ENCODE results near the gene DLX1. TPM values are rescaled to one million over a fixed set of nuclear protein-coding genes. Genes with fewer than 3 reads are reported as not detected.

Gene DLX1
- total RNA-seq, 6 donors from 2014 or later = not detected

DNA sequence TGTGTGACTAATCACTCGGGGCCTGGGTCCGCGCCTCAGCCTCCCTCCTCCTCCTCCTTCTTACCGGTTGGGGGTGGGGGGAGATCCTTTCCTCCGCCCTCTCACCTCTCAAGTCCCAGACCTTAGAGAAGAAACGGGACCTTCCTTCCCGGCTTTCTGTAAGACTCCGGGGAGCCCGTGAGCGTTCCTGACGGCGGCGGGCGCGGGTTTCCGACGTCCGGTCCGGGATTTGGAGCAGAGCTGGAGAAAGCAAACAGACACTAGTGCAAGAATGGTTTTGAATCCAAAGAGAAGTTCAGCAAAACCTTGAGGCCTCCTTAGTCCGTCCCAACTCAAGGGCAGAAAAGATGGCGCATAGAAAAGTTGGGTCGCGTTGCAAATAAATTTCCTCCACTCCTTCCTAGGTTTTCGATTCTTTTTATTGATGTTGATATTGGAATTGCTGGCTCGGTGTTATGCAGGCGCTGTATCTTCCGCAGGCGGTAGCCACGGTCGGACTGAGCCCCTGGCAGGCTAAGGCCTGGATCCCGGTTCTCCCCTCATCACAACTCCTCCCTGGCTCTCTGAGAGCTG is 2.0 kb downstream of the DLX1 start:
- Histone ChIP-seq H3K4me1 (peaks cover 33 to 68% (median 42%) of the 10 kb centered on the region in 4 donors), H3K27me3 (peaks cover 5 to 100% (median 78%) of the 10 kb centered on the region in 4 donors), H3K36me3 (no peaks in the 10 kb centered on the region), H3K9me3 (no peaks in the 10 kb centered on the region), H3K4me3 (no peak overlapping the region), H3K27ac (no peak overlapping the region)
- WGBS, 2 donors = 13 to 14% methylated on average over 31 of the region's 31 CpGs
- TF ChIP-seq POLR2A (IDR thresholded peaks at IDR 0.05) = no peak
- no peak for TF ChIP-seq EP300 (IDR thresholded peaks at IDR 0.05)
- DNase-seq = peak in 1 of 2 donors; percentile 68
- ATAC-seq (ENCODE audit: low FRiP score in 2 of 2) = no peak

DNA sequence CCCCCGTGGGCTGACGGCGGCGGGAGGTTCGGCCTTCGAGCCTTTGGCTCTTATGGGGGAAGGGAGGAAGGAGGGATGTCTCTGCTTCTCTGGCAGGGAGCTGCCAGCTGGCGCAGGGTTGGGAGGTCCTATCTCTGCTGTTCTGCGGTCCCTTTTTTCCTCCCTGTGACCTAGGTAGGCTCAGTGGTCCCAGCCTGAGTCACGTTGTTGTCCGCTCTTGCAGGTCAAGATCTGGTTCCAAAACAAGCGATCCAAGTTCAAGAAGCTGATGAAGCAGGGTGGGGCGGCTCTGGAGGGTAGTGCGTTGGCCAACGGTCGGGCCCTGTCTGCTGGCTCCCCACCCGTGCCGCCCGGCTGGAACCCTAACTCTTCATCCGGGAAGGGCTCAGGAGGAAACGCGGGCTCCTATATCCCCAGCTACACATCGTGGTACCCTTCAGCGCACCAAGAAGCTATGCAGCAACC is 2.5 kb downstream of the DLX1 start:
- Histone ChIP-seq H3K27me3 (peaks cover 2 to 100% (median 79%) of the 10 kb centered on the region in 4 donors), H3K9me3 (no peaks in the 10 kb centered on the region), H3K36me3 (no peaks in the 10 kb centered on the region), H3K4me3 (no peak overlapping the region), H3K27ac (no peak overlapping the region), H3K4me1 (peaks cover 33 to 65% (median 42%) of the 10 kb centered on the region in 4 donors)
- DNase-seq = peak in 1 of 2 donors; percentile 68
- no peak for ATAC-seq (ENCODE audit: low FRiP score in 2 of 2)
- no peak for TF ChIP-seq POLR2A (IDR thresholded peaks at IDR 0.05)
- no peak for TF ChIP-seq POLR2AphosphoS5 (IDR thresholded peaks at IDR 0.05)
- TF ChIP-seq, protein P1, sequence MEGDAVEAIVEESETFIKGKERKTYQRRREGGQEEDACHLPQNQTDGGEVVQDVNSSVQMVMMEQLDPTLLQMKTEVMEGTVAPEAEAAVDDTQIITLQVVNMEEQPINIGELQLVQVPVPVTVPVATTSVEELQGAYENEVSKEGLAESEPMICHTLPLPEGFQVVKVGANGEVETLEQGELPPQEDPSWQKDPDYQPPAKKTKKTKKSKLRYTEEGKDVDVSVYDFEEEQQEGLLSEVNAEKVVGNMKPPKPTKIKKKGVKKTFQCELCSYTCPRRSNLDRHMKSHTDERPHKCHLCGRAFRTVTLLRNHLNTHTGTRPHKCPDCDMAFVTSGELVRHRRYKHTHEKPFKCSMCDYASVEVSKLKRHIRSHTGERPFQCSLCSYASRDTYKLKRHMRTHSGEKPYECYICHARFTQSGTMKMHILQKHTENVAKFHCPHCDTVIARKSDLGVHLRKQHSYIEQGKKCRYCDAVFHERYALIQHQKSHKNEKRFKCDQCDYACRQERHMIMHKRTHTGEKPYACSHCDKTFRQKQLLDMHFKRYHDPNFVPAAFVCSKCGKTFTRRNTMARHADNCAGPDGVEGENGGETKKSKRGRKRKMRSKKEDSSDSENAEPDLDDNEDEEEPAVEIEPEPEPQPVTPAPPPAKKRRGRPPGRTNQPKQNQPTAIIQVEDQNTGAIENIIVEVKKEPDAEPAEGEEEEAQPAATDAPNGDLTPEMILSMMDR (IDR thresholded peaks at IDR 0.05) = no peak
- TF ChIP-seq EP300 (IDR thresholded peaks at IDR 0.05) = no peak
- 5 to 6% methylated on average over 9 to 22 of the region's 23 CpGs for WGBS, 2 donors

DNA sequence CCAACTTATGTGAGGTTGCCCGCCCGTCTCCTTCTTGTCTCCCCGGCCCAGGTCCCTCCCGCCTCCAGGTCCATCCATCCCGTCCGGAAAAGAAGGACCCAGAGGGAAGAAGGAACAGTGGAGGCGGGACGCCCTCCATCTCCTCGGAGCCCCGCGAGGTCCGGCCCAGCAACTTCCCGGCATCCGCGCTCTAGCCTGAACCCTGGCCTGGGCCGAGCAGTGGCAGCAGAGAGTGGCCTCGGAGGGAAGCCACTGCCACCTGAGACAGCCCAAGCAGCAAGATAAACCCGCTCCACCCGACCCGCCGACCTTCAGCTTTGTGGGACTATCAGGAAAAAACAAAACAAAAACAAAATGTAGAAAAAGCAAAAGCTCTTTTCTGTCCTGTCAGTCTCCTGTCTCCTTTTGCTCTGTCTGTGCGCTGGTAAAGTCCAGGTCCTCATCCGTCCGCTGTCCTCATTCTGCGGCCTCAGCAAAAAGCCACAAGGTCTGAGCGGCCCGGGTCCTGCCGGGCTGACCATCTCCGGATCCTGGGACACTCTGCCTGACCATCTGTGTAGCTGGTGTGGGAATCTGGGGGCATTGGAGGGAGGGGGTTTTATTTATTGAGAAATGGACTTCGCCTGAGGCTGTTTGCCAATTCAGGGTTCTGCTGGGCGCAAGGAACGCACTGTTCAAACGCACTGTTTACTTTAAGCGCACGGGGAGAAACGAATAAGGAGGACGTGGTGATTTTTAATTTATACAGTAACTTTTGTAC is 3.1 kb downstream of the DLX1 start:
- H3K27me3 ChIP-seq = peaks cover 0 to 100% (median 80%) of the 10 kb centered on the region in 4 donors
- no peaks in the 10 kb centered on the region for H3K36me3 ChIP-seq
- no peak overlapping the region for H3K27ac ChIP-seq
- no peaks in the 10 kb centered on the region for H3K9me3 ChIP-seq
- H3K4me1 ChIP-seq = peaks cover 33 to 59% (median 39%) of the 10 kb centered on the region in 4 donors
- TF ChIP-seq, protein P1 (IDR thresholded peaks at IDR 0.05) = no peak
- TF ChIP-seq POLR2AphosphoS5 (IDR thresholded peaks at IDR 0.05) (no peak), EP300 (IDR thresholded peaks at IDR 0.05) (no peak), POLR2A (IDR thresholded peaks at IDR 0.05) (no peak)
- ATAC-seq (ENCODE audit: low FRiP score in 2 of 2) = no peak
- no peak overlapping the region for H3K4me3 ChIP-seq
- DNase-seq = peak in 1 of 2 donors; percentile 72
- WGBS, 2 donors = 10 to 12% methylated on average over 36 to 37 of the region's 37 CpGs

DNA sequence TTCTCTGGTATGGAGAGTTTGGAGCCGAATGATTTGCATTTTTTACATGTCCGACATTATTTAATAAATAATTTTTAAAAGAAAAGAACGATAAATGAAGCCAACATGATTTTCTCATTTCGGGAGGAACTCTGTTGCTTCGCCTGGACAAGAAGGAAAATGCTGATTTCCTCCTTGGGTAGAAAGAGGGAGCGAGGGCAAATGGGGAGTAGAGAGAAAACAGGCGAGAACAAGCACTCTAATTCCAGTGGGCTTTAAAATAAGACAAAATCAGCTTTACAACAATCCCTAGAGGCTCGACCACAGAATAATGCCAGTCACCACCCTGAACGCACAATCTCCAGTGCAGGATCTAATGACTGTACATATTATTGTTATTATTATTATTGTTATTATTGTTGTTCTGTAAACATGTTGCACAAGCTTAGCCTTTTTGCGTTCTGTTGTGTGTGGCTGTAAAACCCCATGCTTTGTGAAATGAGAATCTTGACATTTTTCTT is 3.7 kb downstream of the DLX1 start:
- WGBS, 2 donors = 14 to 20% methylated on average over 10 of the region's 10 CpGs
- no peak for ATAC-seq (ENCODE audit: low FRiP score in 2 of 2)
- H3K27ac ChIP-seq = no peak overlapping the region

DNA sequence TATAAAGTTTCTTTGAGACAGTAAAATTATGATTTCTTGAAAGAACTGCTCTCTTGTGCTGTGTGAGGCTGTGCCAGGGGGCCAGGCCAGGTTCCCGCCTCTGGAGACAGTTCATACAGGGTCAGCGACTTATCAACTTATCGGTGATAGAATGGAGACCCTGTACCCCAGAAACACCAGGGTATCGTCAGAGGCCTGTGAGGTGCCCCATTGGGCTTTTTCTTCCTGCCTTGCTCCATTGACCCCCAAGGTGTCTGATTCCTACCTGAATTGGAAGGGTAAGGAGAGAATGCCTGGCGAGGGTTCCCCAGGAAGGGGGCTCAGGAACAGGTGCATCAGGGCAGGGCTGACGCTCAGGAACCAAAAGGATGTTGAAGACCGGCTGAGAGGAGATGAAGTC is 4.3 kb downstream of the DLX1 start:
- H3K27me3 ChIP-seq = peaks cover 2 to 100% (median 81%) of the 10 kb centered on the region in 4 donors
- H3K9me3 ChIP-seq = no peaks in the 10 kb centered on the region
- no peak for DNase-seq
- H3K4me1 ChIP-seq = peaks cover 29 to 62% (median 37%) of the 10 kb centered on the region in 4 donors
- no peaks in the 10 kb centered on the region for H3K36me3 ChIP-seq
- no peak for ATAC-seq (ENCODE audit: low FRiP score in 2 of 2)
- TF ChIP-seq POLR2AphosphoS5 (IDR thresholded peaks at IDR 0.05) (no peak), POLR2A (IDR thresholded peaks at IDR 0.05) (no peak), EP300 (IDR thresholded peaks at IDR 0.05) (no peak)
- TF ChIP-seq, protein P1 (IDR thresholded peaks at IDR 0.05) = no peak
- H3K27ac ChIP-seq = no peak overlapping the region
- H3K4me3 ChIP-seq = no peak overlapping the region
- 25 to 41% methylated on average over 7 of the region's 7 CpGs for WGBS, 2 donors

More for the DNA sequence above, 3.7 kb downstream of the DLX1 start:
- DNase-seq = no peak
- Histone ChIP-seq H3K27me3 (peaks cover 0 to 100% (median 81%) of the 10 kb centered on the region in 4 donors), H3K36me3 (no peaks in the 10 kb centered on the region), H3K4me3 (no peak overlapping the region), H3K4me1 (peaks cover 29 to 62% (median 37%) of the 10 kb centered on the region in 4 donors), H3K9me3 (no peaks in the 10 kb centered on the region)
- TF ChIP-seq EP300 (IDR thresholded peaks at IDR 0.05) (no peak), POLR2A (IDR thresholded peaks at IDR 0.05) (no peak), POLR2AphosphoS5 (IDR thresholded peaks at IDR 0.05) (no peak)
- TF ChIP-seq, protein P1 (IDR thresholded peaks at IDR 0.05) = no peak

Data from upper lobe of left lung (tissue), 6 donors.